Parathyroid adenoma (tissue), 2 donors: ENCODE results near the gene DLGAP1.

Source experiments
- H2AFZ ChIP-seq: fragments of 300-600 bp; sonication (generic); one replicate; pipeline ENCODE4 v1.7.0; 2017; ENCODE audit warnings: antibody characterized with exemption, mild to moderate bottlenecking
- H3K27ac ChIP-seq: fragments of 300-600 bp; sonication (generic); one replicate; pipeline ENCODE4 v1.7.0; 2017
- H3K27me3 ChIP-seq: fragments of 300-600 bp; sonication (generic); one replicate; pipeline ENCODE4 v1.7.0; 2017; ENCODE audit warnings: low read length; ENCODE audit not compliant: control insufficient read depth, insufficient read depth
- H3K36me3 ChIP-seq: fragments of 300-600 bp; sonication (generic); one replicate; pipeline ENCODE4 v1.7.0; 2017; ENCODE audit warnings: low read length; ENCODE audit not compliant: control insufficient read depth, insufficient read depth
- H3K4me1 ChIP-seq: fragments of 300-600 bp; sonication (generic); one replicate; pipeline ENCODE4 v1.7.0; 2017; ENCODE audit warnings: control low read depth
- H3K4me2 ChIP-seq: fragments of 300-600 bp; sonication (generic); one replicate; pipeline ENCODE4 v1.7.0; 2017; ENCODE audit warnings: low read length
- H3K4me3 ChIP-seq: fragments of 300-600 bp; sonication (generic); one replicate; pipeline ENCODE4 v1.7.0; 2017; ENCODE audit warnings: low read depth, low read length
- H3K79me2 ChIP-seq: fragments of 300-600 bp; sonication (generic); one replicate; pipeline ENCODE4 v1.7.0; 2017; ENCODE audit warnings: control low read depth
- H3K9ac ChIP-seq: fragments of 300-600 bp; sonication (generic); one replicate; pipeline ENCODE4 v1.7.0; 2017; ENCODE audit warnings: mild to moderate bottlenecking
- H3K9me3 ChIP-seq: fragments of 300-600 bp; sonication (generic); one replicate; pipeline ENCODE4 v1.7.0; 2017; ENCODE audit warnings: low read length; ENCODE audit not compliant: control insufficient read depth
- TF ChIP-seq, protein P1 (sequence below): fragments of 300-600 bp; sonication (generic); IDR thresholded peaks from one replicate; pipeline ENCODE4 v1.7.0; 2017; ENCODE audit warnings: antibody characterized with exemption, mild to moderate bottlenecking
- donor health status: primary hyperparathyroidism.

The DLGAP1 gene

DNA sequence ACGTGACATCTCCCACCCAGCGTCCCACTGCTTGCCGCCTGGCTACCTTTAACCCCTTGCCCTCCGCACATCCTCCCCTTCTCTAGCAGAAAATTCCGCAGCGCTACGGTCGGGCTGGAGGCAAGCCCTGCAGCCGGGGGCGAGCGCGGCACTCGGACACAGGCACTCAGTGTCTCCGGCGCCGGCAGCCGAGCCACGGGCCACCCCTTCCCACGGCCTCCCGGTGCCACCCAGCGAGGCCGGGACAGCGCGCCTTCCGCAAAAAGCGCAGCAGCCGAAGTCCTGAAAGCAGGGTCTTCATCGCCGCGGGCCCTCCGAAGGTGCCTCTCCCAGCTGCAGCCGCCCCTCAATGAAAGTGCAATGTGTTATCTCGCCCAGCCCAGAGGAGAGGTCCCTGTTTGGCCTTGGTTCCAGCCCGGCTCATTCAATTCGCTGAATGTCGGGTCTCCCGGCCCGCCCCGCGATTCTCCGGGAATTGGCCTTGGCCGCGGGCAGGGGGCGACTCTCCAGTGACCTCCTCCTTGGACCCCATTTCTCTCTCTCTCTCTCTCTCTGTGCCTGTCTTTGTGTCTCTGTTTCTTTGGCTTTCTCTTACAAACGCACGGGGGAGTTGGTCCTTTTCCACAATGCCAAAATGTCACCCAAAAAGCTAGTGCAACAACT is 1.1 kb downstream of the DLGAP1 start:
- no peak overlapping the region for H3K27ac ChIP-seq
- no peaks in the 10 kb centered on the region for H3K4me1 ChIP-seq
- H3K4me2 ChIP-seq, result peak overlapping the region; percentile 60
- TF ChIP-seq, protein P1, sequence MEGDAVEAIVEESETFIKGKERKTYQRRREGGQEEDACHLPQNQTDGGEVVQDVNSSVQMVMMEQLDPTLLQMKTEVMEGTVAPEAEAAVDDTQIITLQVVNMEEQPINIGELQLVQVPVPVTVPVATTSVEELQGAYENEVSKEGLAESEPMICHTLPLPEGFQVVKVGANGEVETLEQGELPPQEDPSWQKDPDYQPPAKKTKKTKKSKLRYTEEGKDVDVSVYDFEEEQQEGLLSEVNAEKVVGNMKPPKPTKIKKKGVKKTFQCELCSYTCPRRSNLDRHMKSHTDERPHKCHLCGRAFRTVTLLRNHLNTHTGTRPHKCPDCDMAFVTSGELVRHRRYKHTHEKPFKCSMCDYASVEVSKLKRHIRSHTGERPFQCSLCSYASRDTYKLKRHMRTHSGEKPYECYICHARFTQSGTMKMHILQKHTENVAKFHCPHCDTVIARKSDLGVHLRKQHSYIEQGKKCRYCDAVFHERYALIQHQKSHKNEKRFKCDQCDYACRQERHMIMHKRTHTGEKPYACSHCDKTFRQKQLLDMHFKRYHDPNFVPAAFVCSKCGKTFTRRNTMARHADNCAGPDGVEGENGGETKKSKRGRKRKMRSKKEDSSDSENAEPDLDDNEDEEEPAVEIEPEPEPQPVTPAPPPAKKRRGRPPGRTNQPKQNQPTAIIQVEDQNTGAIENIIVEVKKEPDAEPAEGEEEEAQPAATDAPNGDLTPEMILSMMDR, result no peak
- H3K36me3 ChIP-seq, result no peaks in the 10 kb centered on the region
- H3K79me2 ChIP-seq, result no peaks in the 10 kb centered on the region
- no peaks in the 10 kb centered on the region for H3K9me3 ChIP-seq
- H3K9ac ChIP-seq, result no peak overlapping the region
- peaks cover 4% of the 10 kb centered on the region for H3K27me3 ChIP-seq
- H3K4me3 ChIP-seq, result peak overlapping the region; percentile 1
- no peak overlapping the region for H2AFZ ChIP-seq

DNA sequence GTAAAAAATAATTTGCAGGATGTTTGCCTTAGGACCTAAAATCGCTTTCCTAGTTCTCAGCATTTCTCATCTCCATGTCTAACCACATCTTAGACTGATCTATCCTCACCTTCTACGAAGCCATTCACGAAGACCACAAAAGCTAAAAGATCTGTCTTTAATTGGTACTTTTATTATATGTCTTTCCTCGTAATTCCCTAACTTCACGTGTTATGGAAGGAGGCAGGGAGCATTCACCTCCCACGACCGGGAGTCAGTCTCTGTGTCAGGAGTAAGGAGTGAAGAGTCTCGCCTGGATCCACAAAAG is 1.6 kb downstream of the DLGAP1 start:
- Histone ChIP-seq H3K4me1 (no peaks in the 10 kb centered on the region), H3K9me3 (no peaks in the 10 kb centered on the region), H3K4me2 (no peak overlapping the region), H3K36me3 (no peaks in the 10 kb centered on the region), H3K27me3 (peaks cover 4% of the 10 kb centered on the region), H3K4me3 (no peak overlapping the region), H2AFZ (no peak overlapping the region), H3K9ac (no peak overlapping the region), H3K27ac (no peak overlapping the region), H3K79me2 (no peaks in the 10 kb centered on the region)
- TF ChIP-seq, protein P1, result no peak

DNA sequence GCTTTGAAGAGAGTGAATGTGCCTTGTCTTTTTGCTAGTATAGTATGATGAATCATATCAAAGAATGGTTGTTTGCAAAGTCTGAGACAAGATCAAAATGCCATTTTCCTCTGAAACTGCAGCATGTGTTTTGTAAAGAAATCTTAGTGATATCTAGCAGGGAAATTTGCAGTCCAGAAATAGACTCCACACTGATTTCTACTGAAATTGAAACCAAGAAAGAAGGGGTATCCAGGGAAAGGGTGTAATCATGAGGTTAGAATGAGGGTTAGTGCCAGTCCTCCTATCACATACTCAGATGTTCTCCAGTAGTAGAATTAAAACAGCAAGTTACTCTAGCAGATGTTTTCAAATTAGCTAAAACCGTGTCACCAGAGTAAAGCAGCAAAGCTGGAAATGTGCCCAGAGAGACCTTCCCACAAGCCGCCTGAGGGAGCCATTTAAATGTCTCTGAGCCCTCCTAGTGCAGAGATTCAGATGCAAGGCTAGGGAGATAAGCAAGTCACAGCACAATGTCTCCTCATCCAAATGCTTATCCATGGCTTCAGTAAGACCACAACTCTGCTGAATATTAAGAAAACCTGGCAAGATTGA is 4.9 kb downstream of the DLGAP1 start:
- Histone ChIP-seq H3K36me3 (no peaks in the 10 kb centered on the region), H3K4me3 (no peak overlapping the region), H2AFZ (no peak overlapping the region), H3K27ac (no peak overlapping the region), H3K27me3 (no peaks in the 10 kb centered on the region), H3K9me3 (no peaks in the 10 kb centered on the region), H3K79me2 (no peaks in the 10 kb centered on the region), H3K4me2 (no peak overlapping the region), H3K4me1 (no peaks in the 10 kb centered on the region), H3K9ac (no peak overlapping the region)
- TF ChIP-seq, protein P1, result no peak

DNA sequence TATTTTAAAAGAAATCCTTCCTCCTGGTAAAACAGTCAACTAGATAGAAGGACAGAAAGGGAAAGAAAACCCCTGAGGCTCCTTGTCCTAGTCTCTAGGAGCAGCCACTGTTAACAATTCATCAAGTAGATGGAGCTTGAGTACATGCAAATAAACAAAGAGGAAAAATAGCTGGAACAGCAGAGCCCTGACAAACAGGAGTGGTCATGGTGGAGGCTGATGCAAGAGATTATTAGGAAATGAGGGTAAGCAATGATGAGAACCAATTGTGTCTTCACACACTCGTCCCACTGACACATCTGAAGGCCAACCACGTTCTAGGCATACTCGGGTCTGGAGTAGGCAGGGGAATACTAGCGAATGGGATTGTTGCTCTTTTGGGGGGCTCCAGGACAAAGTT is 9.2 kb downstream of the DLGAP1 start:
- H3K4me3 ChIP-seq, result no peak overlapping the region
- TF ChIP-seq, protein P1, result no peak

DNA sequence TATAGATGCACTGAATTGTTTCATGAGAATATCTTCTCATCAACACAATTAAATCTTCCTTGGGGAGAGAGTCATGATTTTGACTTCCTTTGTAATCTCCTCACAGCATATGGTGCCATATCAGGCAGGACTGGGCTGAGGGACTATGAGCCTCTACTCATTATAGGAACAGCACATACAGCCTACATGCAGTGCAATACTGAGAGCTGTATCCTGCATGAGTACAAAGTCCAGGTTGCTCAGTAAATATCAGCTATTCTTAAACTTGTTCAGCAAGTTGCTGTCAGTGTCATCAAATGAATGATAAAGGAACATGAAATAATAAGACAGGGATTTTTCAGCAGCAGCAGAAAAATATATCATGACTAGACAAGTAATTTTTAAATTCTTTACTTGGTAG is 10.8 kb downstream of the DLGAP1 start:
- Histone ChIP-seq H3K4me1 (no peaks in the 10 kb centered on the region), H3K27ac (no peak overlapping the region), H3K9me3 (no peaks in the 10 kb centered on the region), H2AFZ (no peak overlapping the region), H3K4me2 (no peak overlapping the region), H3K27me3 (no peaks in the 10 kb centered on the region), H3K9ac (no peak overlapping the region), H3K36me3 (no peaks in the 10 kb centered on the region), H3K4me3 (no peak overlapping the region), H3K79me2 (no peaks in the 10 kb centered on the region)
- TF ChIP-seq, protein P1, result no peak

More for the DNA sequence above, 9.2 kb downstream of the DLGAP1 start:
- Histone ChIP-seq H3K27ac (no peak overlapping the region), H3K9ac (no peak overlapping the region), H3K4me1 (no peaks in the 10 kb centered on the region), H3K36me3 (no peaks in the 10 kb centered on the region), H3K79me2 (no peaks in the 10 kb centered on the region), H3K27me3 (no peaks in the 10 kb centered on the region), H3K4me2 (no peak overlapping the region), H2AFZ (no peak overlapping the region), H3K9me3 (no peaks in the 10 kb centered on the region)
